Measurements from ENCODE around the gene UBE2E2.

DNA sequence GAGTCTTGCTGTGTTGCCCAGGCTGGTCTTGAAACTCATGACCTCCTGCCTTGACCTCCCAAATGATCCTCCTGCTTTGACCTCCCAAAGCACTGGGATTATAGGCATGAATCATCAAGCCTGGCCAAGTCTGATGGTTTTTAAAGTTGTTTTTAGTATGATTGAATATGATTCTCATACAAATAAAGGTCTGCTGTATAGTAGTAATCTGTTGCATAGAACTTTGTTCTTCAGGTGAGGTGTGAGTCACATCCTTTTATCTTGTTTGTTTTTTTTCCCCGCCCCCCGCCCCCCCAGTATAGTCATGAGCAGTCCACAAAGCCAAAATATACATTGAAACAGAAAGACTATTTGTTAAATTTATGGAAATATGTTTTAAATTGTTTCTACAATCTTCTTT lies 39.0 kb downstream of the UBE2E2 start:
- TF ChIP-seq ETV6 (CRISPR knock-in tag; IDR thresholded peaks at IDR 0.05) (no peak), MXD4 (CRISPR knock-in tag; IDR thresholded peaks at IDR 0.05; ENCODE audit: borderline replicate concordance) (no peak), ZNF317 (CRISPR knock-in tag; IDR thresholded peaks at IDR 0.05; ENCODE audit: borderline replicate concordance, low read depth) (no peak), FOXJ3 (CRISPR knock-in tag; IDR thresholded peaks at IDR 0.05; ENCODE audit: borderline replicate concordance) (no peak), PRRX2 (CRISPR knock-in tag; IDR thresholded peaks at IDR 0.05) (no peak), ATF1 (CRISPR knock-in tag; IDR thresholded peaks at IDR 0.05) (no peak), RELA (CRISPR knock-in tag; IDR thresholded peaks at IDR 0.05; ENCODE audit: borderline replicate concordance) (no peak)
- TF ChIP-seq, protein P1, sequence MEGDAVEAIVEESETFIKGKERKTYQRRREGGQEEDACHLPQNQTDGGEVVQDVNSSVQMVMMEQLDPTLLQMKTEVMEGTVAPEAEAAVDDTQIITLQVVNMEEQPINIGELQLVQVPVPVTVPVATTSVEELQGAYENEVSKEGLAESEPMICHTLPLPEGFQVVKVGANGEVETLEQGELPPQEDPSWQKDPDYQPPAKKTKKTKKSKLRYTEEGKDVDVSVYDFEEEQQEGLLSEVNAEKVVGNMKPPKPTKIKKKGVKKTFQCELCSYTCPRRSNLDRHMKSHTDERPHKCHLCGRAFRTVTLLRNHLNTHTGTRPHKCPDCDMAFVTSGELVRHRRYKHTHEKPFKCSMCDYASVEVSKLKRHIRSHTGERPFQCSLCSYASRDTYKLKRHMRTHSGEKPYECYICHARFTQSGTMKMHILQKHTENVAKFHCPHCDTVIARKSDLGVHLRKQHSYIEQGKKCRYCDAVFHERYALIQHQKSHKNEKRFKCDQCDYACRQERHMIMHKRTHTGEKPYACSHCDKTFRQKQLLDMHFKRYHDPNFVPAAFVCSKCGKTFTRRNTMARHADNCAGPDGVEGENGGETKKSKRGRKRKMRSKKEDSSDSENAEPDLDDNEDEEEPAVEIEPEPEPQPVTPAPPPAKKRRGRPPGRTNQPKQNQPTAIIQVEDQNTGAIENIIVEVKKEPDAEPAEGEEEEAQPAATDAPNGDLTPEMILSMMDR (IDR thresholded peaks at IDR 0.05), result no peak
- TF ChIP-seq, protein P2, sequence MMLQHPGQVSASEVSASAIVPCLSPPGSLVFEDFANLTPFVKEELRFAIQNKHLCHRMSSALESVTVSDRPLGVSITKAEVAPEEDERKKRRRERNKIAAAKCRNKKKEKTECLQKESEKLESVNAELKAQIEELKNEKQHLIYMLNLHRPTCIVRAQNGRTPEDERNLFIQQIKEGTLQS (CRISPR knock-in tag; conservative IDR thresholded peaks at IDR 0.05), result no peak
- TF ChIP-seq, protein P3, sequence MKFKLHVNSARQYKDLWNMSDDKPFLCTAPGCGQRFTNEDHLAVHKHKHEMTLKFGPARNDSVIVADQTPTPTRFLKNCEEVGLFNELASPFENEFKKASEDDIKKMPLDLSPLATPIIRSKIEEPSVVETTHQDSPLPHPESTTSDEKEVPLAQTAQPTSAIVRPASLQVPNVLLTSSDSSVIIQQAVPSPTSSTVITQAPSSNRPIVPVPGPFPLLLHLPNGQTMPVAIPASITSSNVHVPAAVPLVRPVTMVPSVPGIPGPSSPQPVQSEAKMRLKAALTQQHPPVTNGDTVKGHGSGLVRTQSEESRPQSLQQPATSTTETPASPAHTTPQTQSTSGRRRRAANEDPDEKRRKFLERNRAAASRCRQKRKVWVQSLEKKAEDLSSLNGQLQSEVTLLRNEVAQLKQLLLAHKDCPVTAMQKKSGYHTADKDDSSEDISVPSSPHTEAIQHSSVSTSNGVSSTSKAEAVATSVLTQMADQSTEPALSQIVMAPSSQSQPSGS (CRISPR knock-in tag; IDR thresholded peaks at IDR 0.05; ENCODE audit: borderline replicate concordance, low read depth), result no peak
- TF ChIP-seq, protein P4, sequence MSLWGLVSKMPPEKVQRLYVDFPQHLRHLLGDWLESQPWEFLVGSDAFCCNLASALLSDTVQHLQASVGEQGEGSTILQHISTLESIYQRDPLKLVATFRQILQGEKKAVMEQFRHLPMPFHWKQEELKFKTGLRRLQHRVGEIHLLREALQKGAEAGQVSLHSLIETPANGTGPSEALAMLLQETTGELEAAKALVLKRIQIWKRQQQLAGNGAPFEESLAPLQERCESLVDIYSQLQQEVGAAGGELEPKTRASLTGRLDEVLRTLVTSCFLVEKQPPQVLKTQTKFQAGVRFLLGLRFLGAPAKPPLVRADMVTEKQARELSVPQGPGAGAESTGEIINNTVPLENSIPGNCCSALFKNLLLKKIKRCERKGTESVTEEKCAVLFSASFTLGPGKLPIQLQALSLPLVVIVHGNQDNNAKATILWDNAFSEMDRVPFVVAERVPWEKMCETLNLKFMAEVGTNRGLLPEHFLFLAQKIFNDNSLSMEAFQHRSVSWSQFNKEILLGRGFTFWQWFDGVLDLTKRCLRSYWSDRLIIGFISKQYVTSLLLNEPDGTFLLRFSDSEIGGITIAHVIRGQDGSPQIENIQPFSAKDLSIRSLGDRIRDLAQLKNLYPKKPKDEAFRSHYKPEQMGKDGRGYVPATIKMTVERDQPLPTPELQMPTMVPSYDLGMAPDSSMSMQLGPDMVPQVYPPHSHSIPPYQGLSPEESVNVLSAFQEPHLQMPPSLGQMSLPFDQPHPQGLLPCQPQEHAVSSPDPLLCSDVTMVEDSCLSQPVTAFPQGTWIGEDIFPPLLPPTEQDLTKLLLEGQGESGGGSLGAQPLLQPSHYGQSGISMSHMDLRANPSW (CRISPR knock-in tag; conservative IDR thresholded peaks at IDR 0.05; ENCODE audit: low read depth), result no peak
- TF ChIP-seq, protein P5, sequence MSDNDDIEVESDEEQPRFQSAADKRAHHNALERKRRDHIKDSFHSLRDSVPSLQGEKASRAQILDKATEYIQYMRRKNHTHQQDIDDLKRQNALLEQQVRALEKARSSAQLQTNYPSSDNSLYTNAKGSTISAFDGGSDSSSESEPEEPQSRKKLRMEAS (CRISPR knock-in tag; IDR thresholded peaks at IDR 0.05), result no peak

All from WTC11 (cell line).